GM23338 (cell line): ENCODE data around the gene PTPRH. TPM values are rescaled to one million over a fixed set of nuclear protein-coding genes. Genes with fewer than 3 reads are reported as not detected.

Experiments used
- ATAC-seq: fragments of 200-7000 bp; cut with Tn5 transposase; 3 replicates; pipeline ENCODE4 v1.9.1; 2020
- DNase-seq: peaks from one replicate; pipeline ENCODE4 v3.0.0-alpha.2; 2015; ENCODE audit warnings: low spot score
- H2AFZ ChIP-seq: fragments of 200-600 bp; sonication (generic); 2 replicates; pipeline ENCODE4 v1.8.0; 2016; ENCODE audit warnings: antibody characterized with exemption, mild to moderate bottlenecking, moderate library complexity
- H3F3A ChIP-seq: fragments of 200-600 bp; sonication (generic); replicated peaks from 2 replicates; pipeline ENCODE4 v1.8.0; 2017; ENCODE audit warnings: antibody characterized with exemption, mixed run types, low read depth
- H3K27ac ChIP-seq: fragments of 200-600 bp; sonication (generic); 2 replicates; pipeline ENCODE4 v1.6.1; 2016; ENCODE audit warnings: low read depth
- H3K27me3 ChIP-seq: fragments of 200-600 bp; sonication (generic); 2 replicates; pipeline ENCODE4 v1.8.0; 2016; ENCODE audit warnings: mild to moderate bottlenecking, mixed run types, moderate library complexity; ENCODE audit not compliant: insufficient read depth
- H3K36me3 ChIP-seq: fragments of 200-600 bp; sonication (generic); 2 replicates; pipeline ENCODE4 v1.8.0; 2016; ENCODE audit warnings: mild to moderate bottlenecking; ENCODE audit not compliant: insufficient read depth
- H3K4me1 ChIP-seq: fragments of 200-600 bp; sonication (generic); 2 replicates; pipeline ENCODE4 v1.8.0; 2016; ENCODE audit warnings: mild to moderate bottlenecking, moderate library complexity; ENCODE audit not compliant: insufficient read depth
- H3K4me2 ChIP-seq: fragments of 200-600 bp; sonication (generic); 2 replicates; pipeline ENCODE4 v1.7.1; 2017; ENCODE audit warnings: mixed run types
- H3K4me3 ChIP-seq: fragments of 200-600 bp; sonication (generic); 2 replicates; pipeline ENCODE4 v1.6.1; 2016; ENCODE audit warnings: mixed run types
- H3K79me2 ChIP-seq: fragments of 200-600 bp; sonication (generic); replicated peaks from 2 replicates; pipeline ENCODE4 v1.8.0; 2017; ENCODE audit warnings: mild to moderate bottlenecking; ENCODE audit not compliant: insufficient read depth
- H3K9me2 ChIP-seq: fragments of 200-600 bp; sonication (generic); 2 replicates; pipeline ENCODE4 v1.8.0; 2017; ENCODE audit not compliant: insufficient read depth
- H4K20me1 ChIP-seq: fragments of 200-600 bp; sonication (generic); replicated peaks from 2 replicates; pipeline ENCODE4 v1.8.0; 2017; ENCODE audit warnings: mild to moderate bottlenecking; ENCODE audit not compliant: insufficient read depth
- H3K27ac Mint-ChIP-seq: 2 replicates; pipeline ENCODE4 v1.8.0; 2020; ENCODE audit warnings: inconsistent platforms, mild to moderate bottlenecking, moderate library complexity, mixed read lengths
- H3K27me3 Mint-ChIP-seq: 3 replicates; pipeline ENCODE4 v1.8.0; 2022; ENCODE audit warnings: low read depth, mild to moderate bottlenecking, moderate library complexity, mixed read lengths, inconsistent platforms; ENCODE audit not compliant: insufficient read depth, poor library complexity
- H3K36me3 Mint-ChIP-seq: 3 replicates; pipeline ENCODE4 v1.8.0; 2021; ENCODE audit warnings: low read depth, mild to moderate bottlenecking, inconsistent platforms, moderate library complexity, mixed read lengths
- H3K4me1 Mint-ChIP-seq: 3 replicates; pipeline ENCODE4 v1.8.0; 2020; ENCODE audit warnings: mild to moderate bottlenecking, inconsistent platforms, mixed read lengths
- H3K4me3 Mint-ChIP-seq: 3 replicates; pipeline ENCODE4 v1.8.0; 2021; ENCODE audit warnings: moderate library complexity, mild to moderate bottlenecking, inconsistent platforms, mixed read lengths
- H3K9me3 Mint-ChIP-seq: 3 replicates; pipeline ENCODE4 v1.8.0; 2020; ENCODE audit warnings: moderate library complexity, mild to moderate bottlenecking, inconsistent platforms, mixed read lengths
- CREB1 ChIP-seq: fragments of 250-450 bp; sonication (Bioruptor Pico); IDR thresholded peaks from 2 replicates; pipeline ENCODE4 v1.5.0; 2020; ENCODE audit warnings: low read depth, mild to moderate bottlenecking, moderate library complexity
- EZH2 ChIP-seq: fragments of 200-600 bp; sonication (generic); IDR thresholded peaks from one replicate; pipeline ENCODE4 v1.8.0; 2017; ENCODE audit warnings: antibody characterized with exemption, mild to moderate bottlenecking, low read depth; ENCODE audit not compliant: unreplicated experiment
- EZH2phosphoT487 ChIP-seq: fragments of 200-600 bp; sonication (generic); IDR thresholded peaks from one replicate; pipeline ENCODE4 v1.8.1; 2018; ENCODE audit warnings: antibody characterized with exemption; ENCODE audit not compliant: unreplicated experiment
- JUNB ChIP-seq: IDR thresholded peaks from one replicate; pipeline ENCODE4 v1.6.1; 2016; ENCODE audit warnings: antibody characterized with exemption; ENCODE audit not compliant: unreplicated experiment
- POLR2AphosphoS5 ChIP-seq: IDR thresholded peaks from 2 replicates; pipeline ENCODE4 v1.6.1; 2016; ENCODE audit warnings: antibody characterized with exemption, low read depth
- STAT1 ChIP-seq: IDR thresholded peaks from one replicate; pipeline ENCODE4 v1.6.1; 2016; ENCODE audit warnings: antibody characterized with exemption; ENCODE audit not compliant: unreplicated experiment
- ZNF331 ChIP-seq: fragments of 250-450 bp; sonication (Bioruptor Pico); IDR thresholded peaks from 2 replicates; pipeline ENCODE4 v1.5.0; 2020; ENCODE audit warnings: low read depth, mild to moderate bottlenecking, moderate library complexity
- polyA plus RNA-seq: library from polyadenylated mRNA; unstranded; fragments of >200 nt; fragmentation: Nextera tagmentation; extraction: Ambion mirVana; gene quantifications from 2 replicates; pipeline ENCODE4 v1.2.1, GENCODE V29; 2016
- total RNA-seq: library from RNA; depleted of rRNA; stranded (reverse); fragments of >200 nt; shearing (Covaris generic); gene quantifications from 2 replicates; pipeline ENCODE4 v1.2.3, GENCODE V29; 2014
- TF ChIP-seq, protein P1 (sequence below): fragments of 250-450 bp; sonication (Bioruptor Pico); IDR thresholded peaks from 2 replicates; pipeline ENCODE4 v1.5.0; 2020; ENCODE audit warnings: mild to moderate bottlenecking, moderate library complexity
- TF ChIP-seq, protein P2 (sequence below): IDR thresholded peaks from 2 replicates; pipeline ENCODE4 v1.6.1; 2016; ENCODE audit warnings: antibody characterized with exemption
- TF ChIP-seq, protein P3 (sequence below), 2 experiments: fragments of 200-600 bp in 1 of 2; sonication (generic) in 1 of 2; conservative IDR thresholded peaks; 2 replicates each; pipeline versions ENCODE4 v1.5.1 to v1.6.1; 2016 to 2017; ENCODE audit warnings: antibody characterized with exemption in 2 of 2, low read depth in 2 of 2, mild to moderate bottlenecking in 2 of 2, moderate library complexity in 1 of 2
- TF ChIP-seq, protein P4 (sequence below): IDR thresholded peaks from one replicate; pipeline ENCODE4 v1.6.1; 2018; ENCODE audit warnings: antibody characterized with exemption; ENCODE audit not compliant: unreplicated experiment

PTPRH gene
- total and polyA plus RNA-seq, 2 experiments from 2014 or later, result 0.16 to 2.1 TPM

DNA sequence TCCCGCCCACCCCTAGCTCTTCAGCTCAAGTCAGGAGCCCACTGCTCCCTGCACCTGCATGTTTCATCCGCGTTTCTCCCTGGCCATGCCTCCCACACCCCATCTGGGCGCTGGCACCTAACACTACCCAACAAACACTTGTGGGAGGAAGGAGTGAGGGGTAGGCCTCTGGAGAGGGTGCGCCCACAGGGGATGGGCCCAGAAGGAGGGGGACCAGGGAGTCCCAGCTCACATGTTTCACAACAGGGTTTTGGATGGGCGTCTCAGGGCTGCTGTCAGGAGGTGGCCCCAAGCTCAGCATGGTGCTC, 31.4 kb upstream of the PTPRH start (continued):
- TF ChIP-seq, protein P1, sequence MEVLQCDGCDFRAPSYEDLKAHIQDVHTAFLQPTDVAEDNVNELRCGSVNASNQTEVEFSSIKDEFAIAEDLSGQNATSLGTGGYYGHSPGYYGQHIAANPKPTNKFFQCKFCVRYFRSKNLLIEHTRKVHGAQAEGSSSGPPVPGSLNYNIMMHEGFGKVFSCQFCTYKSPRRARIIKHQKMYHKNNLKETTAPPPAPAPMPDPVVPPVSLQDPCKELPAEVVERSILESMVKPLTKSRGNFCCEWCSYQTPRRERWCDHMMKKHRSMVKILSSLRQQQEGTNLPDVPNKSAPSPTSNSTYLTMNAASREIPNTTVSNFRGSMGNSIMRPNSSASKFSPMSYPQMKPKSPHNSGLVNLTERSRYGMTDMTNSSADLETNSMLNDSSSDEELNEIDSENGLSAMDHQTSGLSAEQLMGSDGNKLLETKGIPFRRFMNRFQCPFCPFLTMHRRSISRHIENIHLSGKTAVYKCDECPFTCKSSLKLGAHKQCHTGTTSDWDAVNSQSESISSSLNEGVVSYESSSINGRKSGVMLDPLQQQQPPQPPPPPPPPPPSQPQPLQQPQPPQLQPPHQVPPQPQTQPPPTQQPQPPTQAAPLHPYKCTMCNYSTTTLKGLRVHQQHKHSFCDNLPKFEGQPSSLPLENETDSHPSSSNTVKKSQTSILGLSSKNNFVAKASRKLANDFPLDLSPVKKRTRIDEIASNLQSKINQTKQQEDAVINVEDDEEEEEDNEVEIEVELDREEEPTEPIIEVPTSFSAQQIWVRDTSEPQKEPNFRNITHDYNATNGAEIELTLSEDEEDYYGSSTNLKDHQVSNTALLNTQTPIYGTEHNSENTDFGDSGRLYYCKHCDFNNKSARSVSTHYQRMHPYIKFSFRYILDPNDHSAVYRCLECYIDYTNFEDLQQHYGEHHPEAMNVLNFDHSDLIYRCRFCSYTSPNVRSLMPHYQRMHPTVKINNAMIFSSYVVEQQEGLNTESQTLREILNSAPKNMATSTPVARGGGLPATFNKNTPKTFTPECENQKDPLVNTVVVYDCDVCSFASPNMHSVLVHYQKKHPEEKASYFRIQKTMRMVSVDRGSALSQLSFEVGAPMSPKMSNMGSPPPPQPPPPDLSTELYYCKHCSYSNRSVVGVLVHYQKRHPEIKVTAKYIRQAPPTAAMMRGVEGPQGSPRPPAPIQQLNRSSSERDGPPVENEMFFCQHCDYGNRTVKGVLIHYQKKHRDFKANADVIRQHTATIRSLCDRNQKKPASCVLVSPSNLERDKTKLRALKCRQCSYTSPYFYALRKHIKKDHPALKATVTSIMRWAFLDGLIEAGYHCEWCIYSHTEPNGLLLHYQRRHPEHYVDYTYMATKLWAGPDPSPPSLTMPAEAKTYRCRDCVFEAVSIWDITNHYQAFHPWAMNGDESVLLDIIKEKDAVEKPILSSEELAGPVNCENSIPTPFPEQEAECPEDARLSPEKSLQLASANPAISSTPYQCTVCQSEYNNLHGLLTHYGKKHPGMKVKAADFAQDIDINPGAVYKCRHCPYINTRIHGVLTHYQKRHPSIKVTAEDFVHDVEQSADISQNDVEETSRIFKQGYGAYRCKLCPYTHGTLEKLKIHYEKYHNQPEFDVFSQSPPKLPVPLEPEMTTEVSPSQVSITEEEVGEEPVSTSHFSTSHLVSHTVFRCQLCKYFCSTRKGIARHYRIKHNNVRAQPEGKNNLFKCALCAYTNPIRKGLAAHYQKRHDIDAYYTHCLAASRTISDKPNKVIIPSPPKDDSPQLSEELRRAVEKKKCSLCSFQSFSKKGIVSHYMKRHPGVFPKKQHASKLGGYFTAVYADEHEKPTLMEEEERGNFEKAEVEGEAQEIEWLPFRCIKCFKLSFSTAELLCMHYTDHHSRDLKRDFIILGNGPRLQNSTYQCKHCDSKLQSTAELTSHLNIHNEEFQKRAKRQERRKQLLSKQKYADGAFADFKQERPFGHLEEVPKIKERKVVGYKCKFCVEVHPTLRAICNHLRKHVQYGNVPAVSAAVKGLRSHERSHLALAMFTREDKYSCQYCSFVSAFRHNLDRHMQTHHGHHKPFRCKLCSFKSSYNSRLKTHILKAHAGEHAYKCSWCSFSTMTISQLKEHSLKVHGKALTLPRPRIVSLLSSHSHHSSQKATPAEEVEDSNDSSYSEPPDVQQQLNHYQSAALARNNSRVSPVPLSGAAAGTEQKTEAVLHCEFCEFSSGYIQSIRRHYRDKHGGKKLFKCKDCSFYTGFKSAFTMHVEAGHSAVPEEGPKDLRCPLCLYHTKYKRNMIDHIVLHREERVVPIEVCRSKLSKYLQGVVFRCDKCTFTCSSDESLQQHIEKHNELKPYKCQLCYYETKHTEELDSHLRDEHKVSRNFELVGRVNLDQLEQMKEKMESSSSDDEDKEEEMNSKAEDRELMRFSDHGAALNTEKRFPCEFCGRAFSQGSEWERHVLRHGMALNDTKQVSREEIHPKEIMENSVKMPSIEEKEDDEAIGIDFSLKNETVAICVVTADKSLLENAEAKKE (CRISPR knock-in tag), result no peak
- TF ChIP-seq, protein P2, sequence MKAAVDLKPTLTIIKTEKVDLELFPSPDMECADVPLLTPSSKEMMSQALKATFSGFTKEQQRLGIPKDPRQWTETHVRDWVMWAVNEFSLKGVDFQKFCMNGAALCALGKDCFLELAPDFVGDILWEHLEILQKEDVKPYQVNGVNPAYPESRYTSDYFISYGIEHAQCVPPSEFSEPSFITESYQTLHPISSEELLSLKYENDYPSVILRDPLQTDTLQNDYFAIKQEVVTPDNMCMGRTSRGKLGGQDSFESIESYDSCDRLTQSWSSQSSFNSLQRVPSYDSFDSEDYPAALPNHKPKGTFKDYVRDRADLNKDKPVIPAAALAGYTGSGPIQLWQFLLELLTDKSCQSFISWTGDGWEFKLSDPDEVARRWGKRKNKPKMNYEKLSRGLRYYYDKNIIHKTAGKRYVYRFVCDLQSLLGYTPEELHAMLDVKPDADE, result no peak
- TF ChIP-seq JUNB (no peak), EZH2phosphoT487 (no peak), ZNF331 (CRISPR knock-in tag) (no peak), STAT1 (no peak), EZH2 (no peak)

DNA sequence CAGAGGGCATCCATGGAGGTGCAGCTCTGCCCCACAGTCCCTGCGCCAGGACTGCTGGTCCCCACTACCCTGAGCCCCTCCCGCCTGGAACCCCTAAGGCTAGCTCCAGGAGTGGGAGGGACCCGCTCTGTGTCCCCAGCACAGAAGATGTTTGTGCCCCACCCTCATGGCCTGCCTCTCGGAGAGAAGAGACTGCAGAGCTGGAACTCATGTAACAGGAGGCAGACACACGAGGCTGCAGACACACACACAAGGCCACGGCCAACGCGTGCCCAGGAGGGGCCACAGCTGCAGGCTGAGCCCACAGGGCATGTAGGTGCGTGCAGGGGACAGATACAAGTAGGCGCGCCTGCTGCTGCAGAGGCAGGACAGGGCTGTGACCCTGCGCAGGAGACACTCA, 29.7 kb upstream of the PTPRH start:
- peaks cover 8% of the 10 kb centered on the region for H3K36me3 ChIP-seq
- DNase-seq, result no peak
- TF ChIP-seq ZNF331 (CRISPR knock-in tag) (no peak), POLR2AphosphoS5 (no peak), CREB1 (CRISPR knock-in tag) (no peak), JUNB (no peak)
- TF ChIP-seq, protein P3, sequence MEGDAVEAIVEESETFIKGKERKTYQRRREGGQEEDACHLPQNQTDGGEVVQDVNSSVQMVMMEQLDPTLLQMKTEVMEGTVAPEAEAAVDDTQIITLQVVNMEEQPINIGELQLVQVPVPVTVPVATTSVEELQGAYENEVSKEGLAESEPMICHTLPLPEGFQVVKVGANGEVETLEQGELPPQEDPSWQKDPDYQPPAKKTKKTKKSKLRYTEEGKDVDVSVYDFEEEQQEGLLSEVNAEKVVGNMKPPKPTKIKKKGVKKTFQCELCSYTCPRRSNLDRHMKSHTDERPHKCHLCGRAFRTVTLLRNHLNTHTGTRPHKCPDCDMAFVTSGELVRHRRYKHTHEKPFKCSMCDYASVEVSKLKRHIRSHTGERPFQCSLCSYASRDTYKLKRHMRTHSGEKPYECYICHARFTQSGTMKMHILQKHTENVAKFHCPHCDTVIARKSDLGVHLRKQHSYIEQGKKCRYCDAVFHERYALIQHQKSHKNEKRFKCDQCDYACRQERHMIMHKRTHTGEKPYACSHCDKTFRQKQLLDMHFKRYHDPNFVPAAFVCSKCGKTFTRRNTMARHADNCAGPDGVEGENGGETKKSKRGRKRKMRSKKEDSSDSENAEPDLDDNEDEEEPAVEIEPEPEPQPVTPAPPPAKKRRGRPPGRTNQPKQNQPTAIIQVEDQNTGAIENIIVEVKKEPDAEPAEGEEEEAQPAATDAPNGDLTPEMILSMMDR (conservative IDR thresholded peaks at IDR 0.05; ENCODE audit: low read depth in 2 of 2), result no peak
- TF ChIP-seq, protein P2, result no peak
- TF ChIP-seq, protein P4, sequence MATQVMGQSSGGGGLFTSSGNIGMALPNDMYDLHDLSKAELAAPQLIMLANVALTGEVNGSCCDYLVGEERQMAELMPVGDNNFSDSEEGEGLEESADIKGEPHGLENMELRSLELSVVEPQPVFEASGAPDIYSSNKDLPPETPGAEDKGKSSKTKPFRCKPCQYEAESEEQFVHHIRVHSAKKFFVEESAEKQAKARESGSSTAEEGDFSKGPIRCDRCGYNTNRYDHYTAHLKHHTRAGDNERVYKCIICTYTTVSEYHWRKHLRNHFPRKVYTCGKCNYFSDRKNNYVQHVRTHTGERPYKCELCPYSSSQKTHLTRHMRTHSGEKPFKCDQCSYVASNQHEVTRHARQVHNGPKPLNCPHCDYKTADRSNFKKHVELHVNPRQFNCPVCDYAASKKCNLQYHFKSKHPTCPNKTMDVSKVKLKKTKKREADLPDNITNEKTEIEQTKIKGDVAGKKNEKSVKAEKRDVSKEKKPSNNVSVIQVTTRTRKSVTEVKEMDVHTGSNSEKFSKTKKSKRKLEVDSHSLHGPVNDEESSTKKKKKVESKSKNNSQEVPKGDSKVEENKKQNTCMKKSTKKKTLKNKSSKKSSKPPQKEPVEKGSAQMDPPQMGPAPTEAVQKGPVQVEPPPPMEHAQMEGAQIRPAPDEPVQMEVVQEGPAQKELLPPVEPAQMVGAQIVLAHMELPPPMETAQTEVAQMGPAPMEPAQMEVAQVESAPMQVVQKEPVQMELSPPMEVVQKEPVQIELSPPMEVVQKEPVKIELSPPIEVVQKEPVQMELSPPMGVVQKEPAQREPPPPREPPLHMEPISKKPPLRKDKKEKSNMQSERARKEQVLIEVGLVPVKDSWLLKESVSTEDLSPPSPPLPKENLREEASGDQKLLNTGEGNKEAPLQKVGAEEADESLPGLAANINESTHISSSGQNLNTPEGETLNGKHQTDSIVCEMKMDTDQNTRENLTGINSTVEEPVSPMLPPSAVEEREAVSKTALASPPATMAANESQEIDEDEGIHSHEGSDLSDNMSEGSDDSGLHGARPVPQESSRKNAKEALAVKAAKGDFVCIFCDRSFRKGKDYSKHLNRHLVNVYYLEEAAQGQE, result no peak

More for the DNA sequence above, 29.7 kb upstream of the PTPRH start:
- Histone ChIP-seq H3K4me2 (no peak overlapping the region), H3K4me3 (no peak overlapping the region), H4K20me1 (no peaks in the 10 kb centered on the region; the same call in none of the 2 replicates), H3K79me2 (no peaks in the 10 kb centered on the region), H3K4me1 (no peaks in the 10 kb centered on the region), H2AFZ (no peak overlapping the region), H3K9me2 (no peaks in the 10 kb centered on the region), H3K27me3 (no peaks in the 10 kb centered on the region), H3F3A (no peaks in the 10 kb centered on the region), H3K27ac (no peak overlapping the region)
- H3K9me3 Mint-ChIP-seq, result no peaks in the 10 kb centered on the region
- ATAC-seq, result no peak
- no peak overlapping the region for H3K4me3 Mint-ChIP-seq
- H3K27me3 Mint-ChIP-seq, result peaks cover 2% of the 10 kb centered on the region
- no peaks in the 10 kb centered on the region for H3K4me1 Mint-ChIP-seq
- no peak overlapping the region for H3K27ac Mint-ChIP-seq
- H3K36me3 Mint-ChIP-seq, result peaks cover 57% of the 10 kb centered on the region
